Uterus (tissue), 4 donors: ENCODE measurements around the gene LHFPL6. TPM values are rescaled to one million over a fixed set of nuclear protein-coding genes. Genes with fewer than 3 reads are reported as not detected.

Source experiments
- DNase-seq, 2 donors: peaks; one replicate each; pipeline ENCODE4 v3.0.0-alpha.2; 2019 to 2020
- H3K27ac ChIP-seq, 2 donors: fragments of 200-600 bp; sonication (generic); 1 replicate in 1 of 2; 2 replicates in 1 of 2; pipeline ENCODE4 v1.5.1; 2016 to 2018
- H3K27me3 ChIP-seq, 2 donors: fragments of 200-600 bp; sonication (generic); one replicate each; pipeline ENCODE4 v1.5.1; 2018 to 2019; ENCODE audit warnings: control low read depth in 1 of 2
- H3K36me3 ChIP-seq, 2 donors: fragments of 200-600 bp; sonication (generic); one replicate each; pipeline ENCODE4 v1.5.1; 2019; ENCODE audit warnings: control low read depth in 1 of 2
- H3K4me1 ChIP-seq, 2 donors: fragments of 200-600 bp; sonication (generic); one replicate each; pipeline ENCODE4 v1.5.1; 2018 to 2019; ENCODE audit warnings: control low read depth in 1 of 2
- H3K4me3 ChIP-seq, 2 donors: fragments of 200-600 bp; sonication (generic); 1 replicate in 1 of 2; 2 replicates in 1 of 2; pipeline ENCODE4 v1.5.1; 2018 to 2019; ENCODE audit warnings: mild to moderate bottlenecking in 1 of 2
- H3K9me3 ChIP-seq, 2 donors: fragments of 200-600 bp; sonication (generic); one replicate each; pipeline ENCODE4 v1.5.1; 2019; ENCODE audit warnings: control low read depth in 1 of 2
- POLR2A ChIP-seq, 2 donors: fragments of 450-650 bp; IDR thresholded peaks; one replicate each; pipeline ENCODE4 v1.6.1; 2016; ENCODE audit warnings: antibody characterized with exemption in 2 of 2, mild to moderate bottlenecking in 1 of 2, moderate library complexity in 1 of 2
- intact Hi-C: fragments of 100-400 bp; cut with DNase I; formaldehyde crosslinking; loops from one replicate; pipeline ENCODE4 v1.15.1; 2023; ENCODE audit warnings: low total_unique reads
- total RNA-seq, 4 donors: library from RNA; depleted of rRNA in 3 of 4; stranded (reverse); fragments of >200 nt in 3 of 4; gene quantifications; one replicate each; pipeline versions ENCODE4 v1.1.0 to v1.2.4, GENCODE V29; 2014 to 2023
- TF ChIP-seq, protein P1 (sequence below), 4 experiments: fragments of 200-600 bp in 2 of 4; fragments of 450-650 bp in 2 of 4; sonication (generic) in 2 of 4; IDR thresholded peaks; one replicate each; pipeline ENCODE4 v1.5.1; 2016 to 2019; ENCODE audit warnings: antibody characterized with exemption in 4 of 4, mild to moderate bottlenecking in 2 of 4, moderate library complexity in 1 of 4
- donor health status: DM: yes; HTN: yes; CAD: no.

LHFPL6 gene
- total RNA-seq, 4 donors from 2014 or later = 37.9 to 105 (median 86.8) TPM

DNA sequence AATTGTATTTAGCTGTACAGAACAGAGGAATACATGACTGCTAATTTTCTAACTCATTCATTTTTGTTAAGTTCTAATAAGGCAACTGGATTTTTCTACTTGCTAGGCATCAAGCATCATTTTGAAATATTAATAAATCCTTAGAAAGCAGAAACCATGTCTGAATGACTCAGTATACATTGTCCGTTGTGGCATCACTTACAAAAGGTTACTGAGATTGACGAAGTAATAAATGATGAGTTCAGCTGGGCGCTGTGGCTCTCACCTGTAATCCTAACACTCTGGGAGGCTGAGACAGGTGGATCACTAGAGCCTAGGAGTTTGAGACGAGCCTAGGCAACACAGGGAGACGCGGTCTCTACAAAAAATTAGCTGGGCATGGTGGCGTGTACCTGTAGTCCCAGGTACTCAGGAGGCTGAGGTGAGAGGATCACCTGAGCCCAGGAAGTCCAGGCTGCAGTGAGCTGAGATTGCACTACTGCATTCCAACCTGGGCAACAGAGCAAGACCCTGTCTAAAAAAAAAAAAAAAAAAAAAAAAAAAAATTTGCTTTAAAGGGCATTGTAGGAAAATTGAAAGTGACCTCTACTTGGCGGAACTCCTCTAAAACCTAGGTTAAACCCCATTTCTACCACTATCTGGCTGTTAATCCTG lies 36.6 kb downstream of the LHFPL6 start:
- Histone ChIP-seq H3K36me3 (no peaks in the 10 kb centered on the region), H3K4me1 (no peaks in the 10 kb centered on the region), H3K9me3 (no peaks in the 10 kb centered on the region), H3K27ac (peak overlapping the region; percentile 20 to 67), H3K4me3 (no peak overlapping the region), H3K27me3 (no peaks in the 10 kb centered on the region)
- no peak for TF ChIP-seq POLR2A (IDR thresholded peaks at IDR 0.05)
- TF ChIP-seq, protein P1, sequence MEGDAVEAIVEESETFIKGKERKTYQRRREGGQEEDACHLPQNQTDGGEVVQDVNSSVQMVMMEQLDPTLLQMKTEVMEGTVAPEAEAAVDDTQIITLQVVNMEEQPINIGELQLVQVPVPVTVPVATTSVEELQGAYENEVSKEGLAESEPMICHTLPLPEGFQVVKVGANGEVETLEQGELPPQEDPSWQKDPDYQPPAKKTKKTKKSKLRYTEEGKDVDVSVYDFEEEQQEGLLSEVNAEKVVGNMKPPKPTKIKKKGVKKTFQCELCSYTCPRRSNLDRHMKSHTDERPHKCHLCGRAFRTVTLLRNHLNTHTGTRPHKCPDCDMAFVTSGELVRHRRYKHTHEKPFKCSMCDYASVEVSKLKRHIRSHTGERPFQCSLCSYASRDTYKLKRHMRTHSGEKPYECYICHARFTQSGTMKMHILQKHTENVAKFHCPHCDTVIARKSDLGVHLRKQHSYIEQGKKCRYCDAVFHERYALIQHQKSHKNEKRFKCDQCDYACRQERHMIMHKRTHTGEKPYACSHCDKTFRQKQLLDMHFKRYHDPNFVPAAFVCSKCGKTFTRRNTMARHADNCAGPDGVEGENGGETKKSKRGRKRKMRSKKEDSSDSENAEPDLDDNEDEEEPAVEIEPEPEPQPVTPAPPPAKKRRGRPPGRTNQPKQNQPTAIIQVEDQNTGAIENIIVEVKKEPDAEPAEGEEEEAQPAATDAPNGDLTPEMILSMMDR (IDR thresholded peaks at IDR 0.05) = no peak
- DNase-seq = no peak
- intact Hi-C loops = no loop called here

GRCh38 chr13:39565036-39565949 lies 37.7 kb downstream of the LHFPL6 start:
- no peak for TF ChIP-seq POLR2A (IDR thresholded peaks at IDR 0.05)
- TF ChIP-seq, protein P1 (IDR thresholded peaks at IDR 0.05) = no peak
- H3K4me1 ChIP-seq = no peaks in the 10 kb centered on the region
- intact Hi-C loops = no loop called here

DNA sequence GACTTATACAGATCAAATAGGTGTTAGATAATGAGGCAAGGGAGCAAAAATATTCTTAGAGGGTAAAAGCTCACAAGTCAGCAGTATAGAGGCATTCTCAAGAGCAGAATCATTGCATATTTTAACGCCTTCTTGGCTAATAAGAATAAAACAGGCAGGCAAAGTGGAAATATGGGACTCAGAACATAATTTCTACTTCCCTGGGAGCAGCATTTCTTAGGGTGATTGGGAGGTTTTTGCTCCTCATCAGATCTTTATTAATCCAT lies 39.6 kb downstream of the LHFPL6 start:
- Histone ChIP-seq H3K27ac (peak overlapping the region in 1 of 2 donors; percentile 67), H3K9me3 (no peaks in the 10 kb centered on the region), H3K36me3 (no peaks in the 10 kb centered on the region), H3K4me3 (no peak overlapping the region), H3K4me1 (no peaks in the 10 kb centered on the region), H3K27me3 (no peaks in the 10 kb centered on the region)
- no peak for TF ChIP-seq POLR2A (IDR thresholded peaks at IDR 0.05)
- TF ChIP-seq, protein P1 (IDR thresholded peaks at IDR 0.05) = no peak
- intact Hi-C loops = no loop called here
- no peak for DNase-seq

More at GRCh38 chr13:39565036-39565949, 37.7 kb downstream of the LHFPL6 start:
- Histone ChIP-seq H3K27ac (peak overlapping the region; percentile 20 to 67), H3K36me3 (no peaks in the 10 kb centered on the region), H3K4me3 (no peak overlapping the region), H3K9me3 (no peaks in the 10 kb centered on the region), H3K27me3 (no peaks in the 10 kb centered on the region)
- peak in 1 of 2 donors; percentile 35 for DNase-seq

DNA sequence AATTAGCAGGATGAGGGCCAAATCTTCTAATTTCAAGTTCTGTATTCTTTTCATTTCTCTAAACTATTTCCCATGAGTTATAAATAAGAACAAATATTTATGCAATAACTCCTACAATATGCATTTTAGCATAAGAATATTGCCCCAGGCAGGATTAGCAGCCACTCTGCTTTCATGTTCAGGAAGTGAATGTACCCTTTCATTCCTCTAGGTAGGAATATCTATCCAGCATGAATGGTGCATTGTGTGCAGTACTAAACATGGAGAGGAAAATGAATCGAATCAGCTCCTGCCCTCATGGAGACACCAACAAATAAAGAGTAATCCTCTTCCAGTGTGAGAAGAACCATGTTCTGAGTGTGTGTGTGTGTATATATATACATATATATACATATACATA lies 41.0 kb downstream of the LHFPL6 start:
- Histone ChIP-seq H3K4me3 (no peak overlapping the region), H3K27ac (no peak overlapping the region), H3K9me3 (no peaks in the 10 kb centered on the region), H3K4me1 (no peaks in the 10 kb centered on the region), H3K36me3 (no peaks in the 10 kb centered on the region), H3K27me3 (no peaks in the 10 kb centered on the region)
- TF ChIP-seq, protein P1 (IDR thresholded peaks at IDR 0.05) = no peak
- TF ChIP-seq POLR2A (IDR thresholded peaks at IDR 0.05) = no peak
- DNase-seq = no peak
- intact Hi-C loops = no loop called here

DNA sequence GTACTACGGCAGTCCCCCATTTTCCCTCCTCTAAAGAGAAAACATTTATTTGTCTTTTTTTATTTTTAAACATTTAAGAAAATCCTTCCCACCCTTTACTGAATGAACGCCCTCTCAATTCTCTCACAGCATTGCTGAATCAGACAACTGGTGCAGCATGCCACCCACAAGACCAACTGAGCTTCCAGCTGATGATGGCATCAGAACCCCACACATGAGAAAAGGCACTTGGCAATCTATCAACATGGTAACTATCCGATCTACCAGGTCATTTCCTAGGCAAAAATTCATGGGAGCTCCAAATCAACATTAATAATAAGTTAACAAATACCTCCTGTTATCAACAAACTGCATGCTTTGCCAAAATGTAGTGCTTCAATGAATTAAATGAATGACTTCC lies 43.1 kb downstream of the LHFPL6 start:
- Histone ChIP-seq H3K27me3 (no peaks in the 10 kb centered on the region), H3K4me1 (no peaks in the 10 kb centered on the region), H3K27ac (no peak overlapping the region), H3K36me3 (no peaks in the 10 kb centered on the region), H3K4me3 (no peak overlapping the region), H3K9me3 (no peaks in the 10 kb centered on the region)
- no peak for DNase-seq
- no peak for TF ChIP-seq POLR2A (IDR thresholded peaks at IDR 0.05)
- TF ChIP-seq, protein P1 (IDR thresholded peaks at IDR 0.05) = no peak
- intact Hi-C loops = no loop called here
